Fibroblast of the aortic adventitia (primary cell): ENCODE results near the gene CHMP1A. TPM values are rescaled to one million over a fixed set of nuclear protein-coding genes. Genes with fewer than 3 reads are reported as not detected.
"Not testable (repeated sequence)": the region's sequence is repeated elsewhere in the genome, so short reads cannot be mapped to it uniquely, and the experiment has no call there.

Source experiments
- DNase-seq: peaks from one replicate; pipeline ENCODE4 v3.0.0-alpha.2; 2010; ENCODE audit warnings: low read depth
- H3K4me3 ChIP-seq: 2 replicates; pipeline ENCODE4 v1.5.1; 2011; ENCODE audit warnings: low read depth, mild to moderate bottlenecking, control low read depth, low read length, moderate library complexity
- total RNA-seq: library from RNA; depleted of rRNA; stranded (reverse); fragments of >200 nt; gene quantifications from 2 replicates; pipeline ENCODE4 v1.2.3, GENCODE V29; 2012; ENCODE audit warnings: low replicate concordance
- TF ChIP-seq, protein P1 (sequence below): IDR thresholded peaks from 2 replicates; pipeline ENCODE4 v1.5.1; 2011; ENCODE audit warnings: mild to moderate bottlenecking, low read length, control low read depth, inconsistent platforms; ENCODE audit not compliant: insufficient read depth

Gene CHMP1A
- total RNA-seq, 1 donor = 80.0 TPM

DNA sequence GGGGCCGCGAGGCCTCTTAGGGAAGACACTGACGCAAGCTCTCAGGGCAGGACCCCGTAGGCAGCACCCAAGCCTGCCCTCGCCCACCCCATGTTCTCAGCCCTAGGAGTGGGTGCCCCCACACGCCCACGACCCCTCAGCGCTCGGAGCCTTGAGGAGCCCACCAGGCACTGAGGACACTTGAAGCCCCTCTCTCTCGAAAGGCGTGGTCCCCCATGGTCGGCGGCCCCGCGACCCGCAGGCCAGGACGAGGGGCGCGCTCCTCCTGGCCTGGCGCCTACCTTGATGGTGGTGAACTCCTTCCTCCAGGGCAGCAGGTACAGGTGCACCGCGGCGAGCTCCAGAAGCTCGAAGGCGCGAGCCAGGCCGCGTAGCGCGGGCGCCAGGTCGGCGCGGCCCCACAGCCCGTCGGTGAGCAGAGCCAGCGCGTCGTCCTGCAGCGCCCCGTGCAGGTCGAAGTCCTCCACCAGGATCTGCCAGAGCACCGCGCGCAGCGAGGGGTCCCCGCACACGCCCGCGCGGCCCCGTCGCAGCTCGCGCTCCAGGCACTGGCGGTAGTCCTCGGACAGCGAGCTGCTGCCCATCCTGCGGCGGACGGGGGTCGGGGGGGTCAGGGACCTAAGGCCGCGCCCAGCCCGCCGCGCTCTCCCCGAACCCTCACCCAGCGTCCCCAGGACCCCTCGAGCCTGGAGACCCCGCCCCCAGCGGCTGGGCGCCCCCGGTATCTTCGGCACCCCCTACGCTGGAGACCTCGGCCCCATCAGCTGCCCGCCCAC is 43.3 kb upstream of the CHMP1A start:
- DNase-seq = no peak
- TF ChIP-seq, protein P1, sequence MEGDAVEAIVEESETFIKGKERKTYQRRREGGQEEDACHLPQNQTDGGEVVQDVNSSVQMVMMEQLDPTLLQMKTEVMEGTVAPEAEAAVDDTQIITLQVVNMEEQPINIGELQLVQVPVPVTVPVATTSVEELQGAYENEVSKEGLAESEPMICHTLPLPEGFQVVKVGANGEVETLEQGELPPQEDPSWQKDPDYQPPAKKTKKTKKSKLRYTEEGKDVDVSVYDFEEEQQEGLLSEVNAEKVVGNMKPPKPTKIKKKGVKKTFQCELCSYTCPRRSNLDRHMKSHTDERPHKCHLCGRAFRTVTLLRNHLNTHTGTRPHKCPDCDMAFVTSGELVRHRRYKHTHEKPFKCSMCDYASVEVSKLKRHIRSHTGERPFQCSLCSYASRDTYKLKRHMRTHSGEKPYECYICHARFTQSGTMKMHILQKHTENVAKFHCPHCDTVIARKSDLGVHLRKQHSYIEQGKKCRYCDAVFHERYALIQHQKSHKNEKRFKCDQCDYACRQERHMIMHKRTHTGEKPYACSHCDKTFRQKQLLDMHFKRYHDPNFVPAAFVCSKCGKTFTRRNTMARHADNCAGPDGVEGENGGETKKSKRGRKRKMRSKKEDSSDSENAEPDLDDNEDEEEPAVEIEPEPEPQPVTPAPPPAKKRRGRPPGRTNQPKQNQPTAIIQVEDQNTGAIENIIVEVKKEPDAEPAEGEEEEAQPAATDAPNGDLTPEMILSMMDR = no peak
- peak overlapping the region; percentile 80 for H3K4me3 ChIP-seq

GRCh38 chr16:89700100-89700648 is 42.7 kb upstream of the CHMP1A start:
- TF ChIP-seq, protein P1 = peak; percentile 58
- peak overlapping the region; percentile 80 for H3K4me3 ChIP-seq
- peak; percentile 96 for DNase-seq

GRCh38 chr16:89699629-89700099 is 42.2 kb upstream of the CHMP1A start:
- not testable (repeated sequence) for DNase-seq
- H3K4me3 ChIP-seq = peak overlapping the region; percentile 17

DNA sequence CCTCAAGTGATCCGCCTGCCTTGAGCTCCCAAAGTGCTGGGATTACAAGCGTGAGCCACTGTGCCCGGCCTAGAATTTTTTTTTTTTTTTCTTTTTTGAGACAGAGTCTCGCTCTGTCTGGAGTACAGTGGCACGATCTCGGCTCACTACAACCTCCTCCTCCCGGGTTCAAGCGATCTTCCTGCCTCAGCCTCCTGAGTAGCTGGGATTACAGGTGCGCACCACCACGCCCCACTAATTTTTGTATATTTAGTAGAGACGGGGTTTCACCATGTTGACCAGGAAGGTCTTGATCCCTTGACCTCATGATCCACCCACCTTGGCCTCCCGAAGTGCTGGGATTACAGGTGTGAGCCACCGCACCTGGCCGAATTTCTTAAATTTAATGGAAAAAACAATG is 41.2 kb upstream of the CHMP1A start:
- not testable (repeated sequence) for DNase-seq, H3K4me3 ChIP-seq

GRCh38 chr16:89697616-89698331 is 40.3 kb upstream of the CHMP1A start:
- no peak overlapping the region for H3K4me3 ChIP-seq
- TF ChIP-seq, protein P1 = no peak
- DNase-seq = no peak

GRCh38 chr16:89697161-89697615 is 39.7 kb upstream of the CHMP1A start:
- DNase-seq = no peak
- H3K4me3 ChIP-seq = no peak overlapping the region
- TF ChIP-seq, protein P1 = no peak

DNA sequence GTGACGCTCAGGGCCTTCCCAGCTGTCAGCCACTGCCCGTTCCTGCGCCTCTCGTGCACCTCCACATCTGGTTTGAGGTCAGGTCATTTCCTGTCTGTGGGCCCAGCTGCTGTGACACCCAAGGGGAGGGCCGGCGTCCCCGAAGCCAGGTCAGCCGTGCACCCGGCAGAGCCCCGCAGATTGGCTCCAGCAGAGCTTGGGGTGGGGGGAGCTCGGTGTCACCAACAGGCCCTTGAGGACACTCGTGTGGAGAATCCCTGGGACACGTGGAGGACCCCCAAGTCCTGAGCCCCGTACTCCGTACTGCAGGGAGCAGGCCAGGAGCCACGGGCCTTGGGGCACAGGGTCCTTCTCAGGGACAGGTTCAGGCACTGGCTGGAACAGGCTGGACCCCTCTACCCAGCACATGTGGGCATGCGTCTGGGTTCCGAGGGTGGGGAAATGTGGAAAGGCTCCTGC is 39.2 kb upstream of the CHMP1A start:
- no peak for DNase-seq

More for the DNA sequence above, 39.2 kb upstream of the CHMP1A start:
- TF ChIP-seq, protein P1 = no peak
- H3K4me3 ChIP-seq = no peak overlapping the region
